HG02943 (cell line): ENCODE data around the gene DBNDD2.

ENCODE experiments used
- ATAC-seq: cut with Tn5 transposase; IDR thresholded peaks from one replicate; pipeline ENCODE4 v1.9.1; 2021; ENCODE audit warnings: mild to moderate bottlenecking, low read depth, moderate library complexity; ENCODE audit not compliant: unreplicated experiment

DBNDD2 gene

GRCh38 chr20:45413479-45413878 is 5.4 kb downstream of the DBNDD2 start:
- ATAC-seq = no peak

DNA sequence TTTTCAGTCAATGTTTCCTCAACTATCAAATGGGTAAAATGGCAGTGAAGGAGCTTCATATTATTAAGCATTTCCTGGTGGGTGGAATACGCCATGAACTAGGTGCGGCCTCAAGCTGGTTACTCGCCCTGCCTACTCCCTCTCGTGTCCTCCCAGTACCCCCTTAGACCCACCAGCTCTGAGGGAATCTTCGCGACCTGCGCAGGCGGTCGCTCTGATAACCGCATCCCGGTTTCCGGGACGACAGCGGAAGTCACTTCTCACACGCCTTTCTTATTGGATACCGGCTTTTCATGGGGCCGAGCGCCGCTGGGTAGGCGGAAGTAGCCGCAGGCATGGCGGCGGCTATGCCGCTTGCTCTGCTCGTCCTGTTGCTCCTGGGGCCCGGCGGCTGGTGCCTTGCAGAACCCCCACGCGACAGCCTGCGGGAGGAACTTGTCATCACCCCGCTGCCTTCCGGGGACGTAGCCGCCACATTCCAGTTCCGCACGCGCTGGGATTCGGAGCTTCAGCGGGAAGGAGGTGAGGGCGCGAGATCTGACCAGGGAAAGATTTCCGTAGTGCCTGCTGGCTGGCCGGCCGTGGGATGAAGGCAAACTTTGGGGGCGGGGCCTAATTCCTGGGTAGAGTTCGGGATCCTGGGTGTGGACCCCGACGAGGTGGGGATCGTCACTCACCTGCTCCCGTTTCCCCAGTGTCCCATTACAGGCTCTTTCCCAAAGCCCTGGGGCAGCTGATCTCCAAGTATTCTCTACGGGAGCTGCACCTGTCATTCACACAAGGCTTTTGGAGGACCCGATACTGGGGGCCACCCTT is 7.9 kb downstream of the DBNDD2 start, which contains the start of gene PIGT:
PIGT (plus strand) TSS at position 320 of the 816 bp plus-strand sequence; CDS start at position 336, 16 bp downstream.
- ATAC-seq = peak; percentile 69

- ATAC-seq = no peak
Observed at GRCh38 chr20:45416917-45417316, 8.8 kb downstream of the DBNDD2 start.

DNA sequence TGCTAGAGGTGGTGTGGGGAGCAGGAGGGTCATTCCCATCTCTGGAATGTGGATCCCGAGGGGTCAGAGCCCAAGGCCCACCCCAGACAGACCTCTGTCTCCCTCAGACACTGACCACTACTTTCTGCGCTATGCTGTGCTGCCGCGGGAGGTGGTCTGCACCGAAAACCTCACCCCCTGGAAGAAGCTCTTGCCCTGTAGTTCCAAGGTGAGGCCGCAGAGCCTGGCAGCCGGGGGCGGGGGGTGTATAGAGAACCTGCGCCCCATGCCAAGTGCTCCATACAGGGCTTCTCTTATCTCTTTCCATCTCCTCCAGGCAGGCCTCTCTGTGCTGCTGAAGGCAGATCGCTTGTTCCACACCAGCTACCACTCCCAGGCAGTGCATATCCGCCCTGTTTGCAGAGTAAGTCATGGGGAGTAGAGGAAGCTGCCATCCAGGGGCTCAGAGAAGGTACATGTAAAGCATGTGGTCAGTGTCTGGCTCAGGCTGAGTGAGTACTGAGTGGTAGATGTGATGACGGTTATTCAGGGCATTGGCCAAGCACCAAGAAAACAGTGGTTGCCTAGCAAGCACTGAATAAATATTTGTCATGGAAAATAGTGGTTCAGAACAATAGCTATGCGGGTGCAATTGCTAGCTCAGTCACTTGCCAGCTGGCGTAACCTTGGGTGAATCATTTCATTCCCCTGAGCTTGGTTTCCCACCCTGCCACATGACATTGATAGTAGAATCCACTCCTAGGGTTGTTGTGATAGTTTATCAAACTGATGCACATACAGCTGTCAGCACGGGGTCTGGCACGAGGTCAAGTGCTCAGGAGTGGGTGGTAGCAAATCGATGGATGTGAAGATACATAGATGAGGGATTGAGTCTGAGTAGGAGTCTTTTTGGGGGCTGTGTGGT is 11.4 kb downstream of the DBNDD2 start:
- peak; percentile 52 for ATAC-seq

GRCh38 chr20:45420125-45420524 is 12.0 kb downstream of the DBNDD2 start:
- ATAC-seq = no peak

- no peak for ATAC-seq
Observed at GRCh38 chr20:45423700-45424099, 15.6 kb downstream of the DBNDD2 start.

GRCh38 chr20:45425561-45425960 is 17.5 kb downstream of the DBNDD2 start:
- no peak for ATAC-seq

GRCh38 chr20:45426320-45427016 is 18.4 kb downstream of the DBNDD2 start:
- no peak for ATAC-seq

DNA sequence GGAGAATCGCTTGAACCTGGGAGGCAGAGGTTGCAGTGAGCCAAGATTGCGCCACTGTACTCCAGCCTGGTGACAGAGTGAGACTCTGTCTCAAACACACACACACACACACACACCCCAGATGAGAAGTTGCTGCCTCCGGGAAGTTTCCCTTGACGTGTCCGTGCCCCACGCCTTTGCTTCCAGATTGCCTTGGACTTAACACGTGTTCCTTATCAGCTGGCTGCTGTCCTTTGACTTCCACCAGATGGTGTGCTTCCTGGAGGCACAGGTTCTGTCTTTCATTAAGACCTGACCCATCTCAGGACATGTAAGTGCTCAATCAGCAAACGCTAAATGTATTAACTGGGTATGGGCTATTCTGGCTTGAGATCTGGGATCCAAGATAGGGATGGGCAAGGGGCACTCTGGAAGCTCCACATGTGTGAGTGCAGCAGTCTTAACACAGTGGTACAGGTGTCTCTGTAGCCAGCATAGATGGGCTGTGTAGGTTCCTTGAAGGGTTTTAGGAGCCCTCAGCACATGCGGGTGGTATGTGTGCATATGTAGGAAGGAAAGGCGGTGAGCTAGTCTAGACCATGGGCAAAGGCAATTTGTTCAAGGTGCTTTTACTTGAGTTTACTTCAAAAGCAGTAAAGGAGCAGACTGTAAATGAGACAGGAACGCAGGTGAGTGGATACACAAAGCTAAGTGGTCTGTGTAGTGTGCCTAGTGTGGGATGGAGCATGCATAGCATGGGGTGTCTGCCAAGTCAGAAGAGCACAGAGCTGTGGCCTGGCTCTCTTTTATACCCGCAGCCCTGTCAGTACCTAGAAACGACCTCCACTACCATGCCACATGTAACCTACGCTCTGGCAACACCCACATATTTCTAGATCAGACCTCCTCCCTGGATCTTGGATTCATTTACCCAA is 19.4 kb downstream of the DBNDD2 start:
- ATAC-seq = no peak

DNA sequence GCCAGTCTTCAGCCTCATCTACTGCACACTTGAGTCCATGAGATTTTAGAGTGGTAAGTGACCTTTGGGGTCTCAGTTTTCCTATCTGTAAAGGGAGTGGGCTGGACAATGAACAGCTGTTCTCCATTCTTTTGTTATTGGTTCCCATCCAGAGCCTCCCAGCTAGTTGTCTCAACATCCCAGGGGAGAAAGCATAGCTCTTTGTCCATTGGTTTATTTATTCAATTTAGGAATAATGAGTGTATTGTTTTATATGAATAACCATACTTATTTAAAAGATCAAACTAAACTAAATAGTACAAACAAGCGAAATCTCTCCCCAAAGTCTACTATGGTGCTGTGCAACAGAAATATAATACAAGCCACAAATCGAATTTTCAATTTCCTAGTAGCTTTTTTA is 21.5 kb downstream of the DBNDD2 start:
- ATAC-seq = no peak

DNA sequence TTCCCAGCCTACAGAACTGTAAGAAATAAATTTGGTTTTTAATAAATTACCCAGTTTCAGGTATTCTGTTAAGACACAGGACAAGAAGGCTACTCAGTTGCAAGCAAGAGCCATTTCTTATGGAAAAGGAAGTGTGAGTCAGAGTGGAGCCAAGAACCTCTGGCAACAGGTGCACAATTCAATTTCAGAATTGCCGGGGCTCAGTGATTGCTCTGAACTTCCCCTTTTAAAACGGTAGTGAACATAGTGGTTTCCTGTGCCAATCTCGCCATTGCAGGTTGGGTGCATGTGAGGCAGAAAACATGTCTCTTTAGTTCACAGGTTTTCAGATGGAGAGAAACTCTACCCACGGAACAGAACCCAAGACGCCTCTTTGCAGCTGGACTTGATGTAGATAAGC is 24.2 kb downstream of the DBNDD2 start:
- peak; percentile 65 for ATAC-seq

DNA sequence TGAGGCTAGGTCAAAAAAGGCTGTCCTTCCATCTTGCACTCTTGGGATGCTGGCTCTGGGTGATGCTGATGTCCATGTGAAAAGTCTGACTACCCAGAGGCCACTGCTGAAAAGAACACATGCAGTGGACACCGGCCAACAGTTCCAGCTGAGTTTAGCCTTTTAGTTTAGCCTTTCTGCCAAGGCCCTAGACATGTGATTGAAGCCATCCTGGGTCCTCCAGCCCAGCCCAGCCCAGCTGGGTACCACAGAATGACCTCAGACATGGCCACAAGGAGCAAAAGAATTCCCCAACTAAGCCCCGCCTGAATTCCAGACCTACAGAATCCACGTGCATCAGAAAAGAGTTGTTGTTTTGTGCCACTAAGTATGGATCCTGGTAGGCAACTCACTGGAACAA is 25.2 kb downstream of the DBNDD2 start:
- ATAC-seq = no peak

GRCh38 chr20:45433976-45434375 is 25.9 kb downstream of the DBNDD2 start:
- no peak for ATAC-seq

DNA sequence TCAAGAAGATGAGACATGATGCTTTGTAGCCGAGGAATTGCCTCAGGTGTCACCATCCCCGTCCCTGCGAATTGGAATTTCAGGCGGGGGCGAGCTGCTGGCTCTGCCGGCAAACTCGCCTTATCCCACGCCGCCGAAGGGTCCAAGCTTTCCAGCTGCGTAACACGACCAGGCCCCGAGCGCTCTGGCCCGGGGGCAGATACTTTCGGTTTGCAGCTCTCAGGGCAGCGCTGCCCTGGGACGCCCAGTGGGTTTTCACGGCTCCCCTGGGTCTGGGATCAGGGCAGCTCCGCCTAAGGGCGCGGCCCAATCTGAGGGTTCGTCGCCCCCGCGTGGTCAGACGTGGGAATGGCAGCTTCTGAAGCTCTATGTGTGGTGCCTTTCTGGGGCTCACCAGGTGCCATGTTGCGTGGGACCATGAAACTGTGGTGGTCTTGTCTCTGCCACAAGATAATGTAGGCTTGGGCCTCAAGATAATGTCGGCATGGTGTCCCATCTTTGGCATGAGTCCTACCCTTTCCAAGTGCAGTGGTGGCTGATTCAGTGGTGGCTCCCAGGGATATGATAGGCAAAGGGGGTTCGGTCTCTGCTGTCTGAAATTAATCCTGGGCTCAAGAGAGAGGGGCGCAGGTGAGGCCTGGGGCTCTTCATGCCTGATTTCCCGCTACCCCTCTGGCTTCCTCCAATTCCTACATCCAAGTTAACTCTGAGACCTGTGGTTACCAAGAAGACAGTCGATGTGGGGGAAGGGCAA is 28.8 kb downstream of the DBNDD2 start:
- ATAC-seq = peak; percentile 70

DNA sequence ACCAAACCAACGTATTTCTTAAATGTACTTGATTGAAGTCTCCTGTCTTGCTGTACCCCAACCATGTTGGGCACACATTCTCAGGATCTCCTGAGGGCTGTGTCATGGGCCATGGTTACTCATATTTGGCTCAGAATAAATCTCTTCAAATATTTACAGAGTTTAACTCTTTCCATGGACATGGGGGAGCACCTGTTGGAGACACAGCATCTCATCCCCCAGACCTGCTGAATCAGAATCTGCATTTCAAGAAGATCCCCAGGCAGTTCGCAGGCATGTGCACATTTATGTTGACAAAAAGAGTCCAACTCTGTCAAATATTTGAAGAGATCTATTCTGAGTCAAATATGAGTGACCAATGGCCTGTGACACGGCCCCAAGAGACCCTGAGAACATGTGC is 32.3 kb downstream of the DBNDD2 start:
- no peak for ATAC-seq

- ATAC-seq = no peak
Observed at GRCh38 chr20:45440891-45441685, 33.0 kb downstream of the DBNDD2 start.

- ATAC-seq = no peak
Observed at GRCh38 chr20:45441746-45442145, 33.7 kb downstream of the DBNDD2 start.

DNA sequence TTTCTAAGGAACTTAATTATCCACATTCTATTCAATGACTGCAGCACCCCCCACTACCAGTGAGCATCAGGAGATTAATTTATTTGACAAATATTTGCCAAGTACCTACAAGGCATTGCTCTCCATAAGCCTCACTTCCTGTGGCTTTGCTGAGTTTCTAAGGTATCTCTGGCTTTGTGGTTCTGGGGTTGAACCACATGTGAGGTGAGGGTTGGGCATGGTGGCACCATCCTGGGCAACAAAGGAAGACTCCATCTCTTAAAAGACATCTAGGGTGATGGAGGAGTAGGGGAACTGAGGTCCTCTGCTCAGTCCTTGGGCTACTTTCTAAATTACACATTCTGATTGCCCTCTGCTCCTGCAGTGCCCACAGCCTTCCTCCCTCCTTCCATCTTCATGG is 36.0 kb downstream of the DBNDD2 start:
- no peak for ATAC-seq
